HG03575 (cell line): ENCODE results near the gene KLK1.

ENCODE experiments used
- ATAC-seq: cut with Tn5 transposase; IDR thresholded peaks from one replicate; pipeline ENCODE4 v1.9.1; 2021; ENCODE audit not compliant: unreplicated experiment, insufficient number of reproducible peaks, low FRiP score; ENCODE audit errors: extremely low read depth

KLK1 gene

DNA sequence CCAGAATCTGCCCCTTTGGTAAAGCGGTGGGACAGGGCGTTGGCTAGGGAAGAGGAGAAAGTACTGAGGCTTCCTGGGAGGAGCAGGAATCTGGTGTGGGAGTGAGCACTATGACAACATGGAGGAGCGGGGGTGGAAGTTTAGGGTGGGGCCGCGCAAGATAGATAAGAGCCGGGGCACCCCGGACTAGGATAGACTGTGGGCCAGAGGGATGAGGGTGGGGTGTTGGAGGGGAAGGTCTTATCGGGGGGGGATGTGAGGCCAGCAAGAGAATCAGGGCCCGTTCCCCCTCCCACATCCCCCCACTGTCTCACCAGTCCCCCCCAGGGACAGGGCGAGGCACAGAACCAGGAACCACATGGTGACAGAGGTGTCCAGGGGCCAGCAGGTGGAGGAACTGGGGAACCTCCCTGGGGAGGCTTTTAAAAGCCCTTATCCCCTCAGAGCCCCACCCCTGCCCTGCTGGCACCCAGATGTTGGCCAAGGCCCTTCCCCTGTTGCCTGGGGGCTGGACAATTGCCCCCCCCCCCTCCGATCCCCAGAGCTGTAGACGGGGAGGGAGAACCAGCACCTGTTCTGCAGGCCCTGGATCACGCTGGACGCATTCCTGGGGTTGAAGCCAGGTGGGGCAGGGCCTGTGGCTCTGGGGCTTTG lies at the start of gene KLK1:
Gene KLK1 (minus strand): TSS at position 399 of the 654 bp plus-strand sequence. CDS start 39 bp downstream, at position 360.
- no peak for ATAC-seq

DNA sequence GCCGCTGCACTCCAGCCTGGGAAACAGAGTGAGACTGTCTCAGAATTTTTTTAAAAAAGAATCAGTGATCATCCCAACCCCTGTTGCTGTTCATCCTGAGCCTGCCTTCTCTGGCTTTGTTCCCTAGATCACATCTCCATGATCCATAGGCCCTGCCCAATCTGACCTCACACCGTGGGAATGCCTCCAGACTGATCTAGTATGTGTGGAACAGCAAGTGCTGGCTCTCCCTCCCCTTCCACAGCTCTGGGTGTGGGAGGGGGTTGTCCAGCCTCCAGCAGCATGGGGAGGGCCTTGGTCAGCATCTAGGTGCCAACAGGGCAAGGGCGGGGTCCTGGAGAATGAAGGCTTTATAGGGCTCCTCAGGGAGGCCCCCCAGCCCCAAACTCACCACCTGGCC lies 49.5 kb upstream of the KLK1 start, which contains the start of gene KLK2:
Gene KLK2 (plus strand): TSS at position 384 of the 400 bp plus-strand sequence. CDS start 35 bp downstream, outside the sequence.
- ATAC-seq = no peak

DNA sequence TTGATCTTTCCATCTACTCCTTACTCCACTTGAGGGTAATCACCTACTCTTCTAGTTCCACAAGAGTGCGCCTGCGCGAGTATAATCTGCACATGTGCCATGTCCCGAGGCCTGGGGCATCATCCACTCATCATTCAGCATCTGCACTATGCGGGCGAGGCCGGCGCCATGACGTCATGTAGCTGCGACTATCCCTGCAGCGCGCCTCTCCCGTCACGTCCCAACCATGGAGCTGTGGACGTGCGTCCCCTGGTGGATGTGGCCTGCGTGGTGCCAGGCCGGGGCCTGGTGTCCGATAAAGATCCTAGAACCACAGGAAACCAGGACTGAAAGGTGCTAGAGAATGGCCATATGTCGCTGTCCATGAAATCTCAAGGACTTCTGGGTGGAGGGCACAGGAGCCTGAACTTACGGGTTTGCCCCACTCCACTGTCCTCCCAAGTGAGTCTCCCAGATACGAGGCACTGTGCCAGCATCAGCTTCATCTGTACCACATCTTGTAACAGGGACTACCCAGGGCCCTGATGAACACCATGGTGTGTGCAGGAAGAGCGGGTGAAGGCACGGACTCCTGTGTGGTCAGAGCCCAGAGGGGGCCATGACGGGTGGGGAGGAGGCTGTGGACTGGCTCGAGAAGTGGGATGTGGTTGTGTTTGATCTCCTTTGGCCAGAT lies 47.0 kb upstream of the KLK1 start:
- no peak for ATAC-seq

DNA sequence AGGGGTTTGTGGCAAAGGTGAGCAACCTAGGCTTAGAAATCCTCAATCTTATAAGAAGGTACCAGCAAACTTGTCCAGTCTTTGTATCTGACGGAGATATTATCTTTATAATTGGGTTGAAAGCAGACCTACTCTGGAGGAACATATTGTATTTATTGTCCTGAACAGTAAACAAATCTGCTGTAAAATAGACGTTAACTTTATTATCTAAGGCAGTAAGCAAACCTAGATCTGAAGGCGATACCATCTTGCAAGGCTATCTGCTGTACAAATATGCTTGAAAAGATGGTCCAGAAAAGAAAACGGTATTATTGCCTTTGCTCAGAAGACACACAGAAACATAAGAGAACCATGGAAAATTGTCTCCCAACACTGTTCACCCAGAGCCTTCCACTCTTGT lies 45.9 kb upstream of the KLK1 start:
- no peak for ATAC-seq

DNA sequence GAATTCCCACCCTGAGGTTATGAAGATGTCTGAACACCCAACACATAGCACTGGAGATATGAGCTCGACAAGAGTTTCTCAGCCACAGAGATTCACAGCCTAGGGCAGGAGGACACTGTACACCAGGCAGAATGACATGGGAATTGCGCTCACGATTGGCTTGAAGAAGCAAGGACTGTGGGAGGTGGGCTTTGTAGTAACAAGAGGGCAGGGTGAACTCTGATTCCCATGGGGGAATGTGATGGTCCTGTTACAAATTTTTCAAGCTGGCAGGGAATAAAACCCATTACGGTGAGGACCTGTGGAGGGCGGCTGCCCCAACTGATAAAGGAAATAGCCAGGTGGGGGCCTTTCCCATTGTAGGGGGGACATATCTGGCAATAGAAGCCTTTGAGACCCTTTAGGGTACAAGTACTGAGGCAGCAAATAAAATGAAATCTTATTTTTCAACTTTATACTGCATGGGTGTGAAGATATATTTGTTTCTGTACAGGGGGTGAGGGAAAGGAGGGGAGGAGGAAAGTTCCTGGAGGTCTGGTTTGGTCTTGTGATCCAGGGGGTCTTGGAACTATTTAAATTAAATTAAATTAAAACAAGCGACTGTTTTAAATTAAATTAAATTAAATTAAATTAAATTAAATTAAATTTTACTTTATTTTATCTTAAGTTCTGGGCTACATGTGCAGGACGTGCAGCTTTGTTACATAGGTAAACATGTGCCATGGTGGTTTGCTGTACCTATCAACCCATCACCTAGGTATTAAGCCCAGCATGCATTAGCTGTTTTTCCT lies 38.1 kb upstream of the KLK1 start:
- ATAC-seq = no peak

DNA sequence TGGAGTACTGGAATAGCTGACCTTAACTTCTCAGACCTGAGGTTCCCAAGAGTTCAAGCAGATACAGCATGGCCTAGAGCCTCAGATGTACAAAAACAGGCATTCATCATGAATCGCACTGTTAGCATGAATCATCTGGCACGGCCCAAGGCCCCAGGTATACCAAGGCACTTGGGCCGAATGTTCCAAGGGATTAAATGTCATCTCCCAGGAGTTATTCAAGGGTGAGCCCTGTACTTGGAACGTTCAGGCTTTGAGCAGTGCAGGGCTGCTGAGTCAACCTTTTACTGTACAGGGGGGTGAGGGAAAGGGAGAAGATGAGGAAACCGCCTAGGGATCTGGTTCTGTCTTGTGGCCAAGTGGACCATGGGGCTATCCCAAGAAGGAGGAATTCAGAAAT lies 37.4 kb upstream of the KLK1 start:
- no peak for ATAC-seq

DNA sequence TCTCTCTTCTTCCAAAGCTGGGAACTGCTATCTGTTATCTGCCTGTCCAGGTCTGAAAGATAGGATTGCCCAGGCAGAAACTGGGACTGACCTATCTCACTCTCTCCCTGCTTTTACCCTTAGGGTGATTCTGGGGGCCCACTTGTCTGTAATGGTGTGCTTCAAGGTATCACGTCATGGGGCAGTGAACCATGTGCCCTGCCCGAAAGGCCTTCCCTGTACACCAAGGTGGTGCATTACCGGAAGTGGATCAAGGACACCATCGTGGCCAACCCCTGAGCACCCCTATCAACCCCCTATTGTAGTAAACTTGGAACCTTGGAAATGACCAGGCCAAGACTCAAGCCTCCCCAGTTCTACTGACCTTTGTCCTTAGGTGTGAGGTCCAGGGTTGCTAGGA lies 36.3 kb upstream of the KLK1 start:
- ATAC-seq = no peak

DNA sequence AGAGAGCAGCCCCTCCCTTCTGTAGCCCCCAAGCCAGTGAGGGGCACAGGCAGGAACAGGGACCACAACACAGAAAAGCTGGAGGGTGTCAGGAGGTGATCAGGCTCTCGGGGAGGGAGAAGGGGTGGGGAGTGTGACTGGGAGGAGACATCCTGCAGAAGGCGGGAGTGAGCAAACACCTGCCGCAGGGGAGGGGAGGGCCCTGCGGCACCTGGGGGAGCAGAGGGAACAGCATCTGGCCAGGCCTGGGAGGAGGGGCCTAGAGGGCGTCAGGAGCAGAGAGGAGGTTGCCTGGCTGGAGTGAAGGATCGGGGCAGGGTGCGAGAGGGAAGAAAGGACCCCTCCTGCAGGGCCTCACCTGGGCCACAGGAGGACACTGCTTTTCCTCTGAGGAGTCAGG lies 35.3 kb upstream of the KLK1 start:
- no peak for ATAC-seq

DNA sequence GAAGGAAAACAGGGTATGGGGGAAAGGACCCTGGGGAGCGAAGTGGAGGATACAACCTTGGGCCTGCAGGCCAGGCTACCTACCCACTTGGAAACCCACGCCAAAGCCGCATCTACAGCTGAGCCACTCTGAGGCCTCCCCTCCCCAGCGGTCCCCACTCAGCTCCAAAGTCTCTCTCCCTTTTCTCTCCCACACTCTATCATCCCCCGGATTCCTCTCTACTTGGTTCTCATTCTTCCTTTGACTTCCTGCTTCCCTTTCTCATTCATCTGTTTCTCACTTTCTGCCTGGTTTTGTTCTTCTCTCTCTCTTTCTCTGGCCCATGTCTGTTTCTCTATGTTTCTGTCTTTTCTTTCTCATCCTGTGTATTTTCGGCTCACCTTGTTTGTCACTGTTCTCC lies 33.8 kb upstream of the KLK1 start:
- no peak for ATAC-seq

DNA sequence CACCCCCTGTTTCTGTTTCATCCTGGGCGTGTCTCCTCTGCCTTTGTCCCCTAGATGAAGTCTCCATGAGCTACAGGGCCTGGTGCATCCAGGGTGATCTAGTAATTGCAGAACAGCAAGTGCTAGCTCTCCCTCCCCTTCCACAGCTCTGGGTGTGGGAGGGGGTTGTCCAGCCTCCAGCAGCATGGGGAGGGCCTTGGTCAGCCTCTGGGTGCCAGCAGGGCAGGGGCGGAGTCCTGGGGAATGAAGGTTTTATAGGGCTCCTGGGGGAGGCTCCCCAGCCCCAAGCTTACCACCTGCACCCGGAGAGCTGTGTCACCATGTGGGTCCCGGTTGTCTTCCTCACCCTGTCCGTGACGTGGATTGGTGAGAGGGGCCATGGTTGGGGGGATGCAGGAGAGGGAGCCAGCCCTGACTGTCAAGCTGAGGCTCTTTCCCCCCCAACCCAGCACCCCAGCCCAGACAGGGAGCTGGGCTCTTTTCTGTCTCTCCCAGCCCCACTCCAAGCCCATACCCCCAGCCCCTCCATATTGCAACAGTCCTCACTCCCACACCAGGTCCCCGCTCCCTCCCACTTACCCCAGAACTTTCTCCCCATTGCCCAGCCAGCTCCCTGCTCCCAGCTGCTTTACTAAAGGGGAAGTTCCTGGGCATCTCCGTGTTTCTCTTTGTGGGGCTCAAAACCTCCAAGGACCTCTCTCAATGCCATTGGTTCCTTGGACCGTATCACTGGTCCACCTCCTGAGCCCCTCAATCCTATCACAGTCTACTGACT lies 31.2 kb upstream of the KLK1 start, which contains the start of gene KLK3:
Gene KLK3 (plus strand): TSS at position 280 of the 775 bp plus-strand sequence. CDS start 41 bp downstream, at position 321.
- ATAC-seq = no peak

DNA sequence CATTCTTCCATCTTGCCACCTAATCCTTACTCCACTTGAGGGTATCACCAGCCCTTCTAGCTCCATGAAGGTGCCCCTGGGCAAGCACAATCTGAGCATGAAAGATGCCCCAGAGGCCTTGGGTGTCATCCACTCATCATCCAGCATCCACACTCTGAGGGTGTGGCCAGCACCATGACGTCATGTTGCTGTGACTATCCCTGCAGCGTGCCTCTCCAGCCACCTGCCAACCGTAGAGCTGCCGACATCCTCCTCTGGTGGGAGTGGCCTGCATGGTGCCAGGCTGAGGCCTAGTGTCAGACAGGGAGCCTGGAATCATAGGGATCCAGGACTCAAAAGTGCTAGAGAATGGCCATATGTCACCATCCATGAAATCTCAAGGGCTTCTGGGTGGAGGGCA lies 28.0 kb upstream of the KLK1 start:
- ATAC-seq = no peak

DNA sequence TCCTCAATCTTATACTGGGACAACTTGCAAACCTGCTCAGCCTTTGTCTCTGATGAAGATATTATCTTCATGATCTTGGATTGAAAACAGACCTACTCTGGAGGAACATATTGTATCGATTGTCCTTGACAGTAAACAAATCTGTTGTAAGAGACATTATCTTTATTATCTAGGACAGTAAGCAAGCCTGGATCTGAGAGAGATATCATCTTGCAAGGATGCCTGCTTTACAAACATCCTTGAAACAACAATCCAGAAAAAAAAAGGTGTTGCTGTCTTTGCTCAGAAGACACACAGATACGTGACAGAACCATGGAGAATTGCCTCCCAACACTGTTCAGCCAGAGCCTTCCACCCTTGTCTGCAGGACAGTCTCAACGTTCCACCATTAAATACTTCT lies 27.2 kb upstream of the KLK1 start:
- ATAC-seq = no peak

DNA sequence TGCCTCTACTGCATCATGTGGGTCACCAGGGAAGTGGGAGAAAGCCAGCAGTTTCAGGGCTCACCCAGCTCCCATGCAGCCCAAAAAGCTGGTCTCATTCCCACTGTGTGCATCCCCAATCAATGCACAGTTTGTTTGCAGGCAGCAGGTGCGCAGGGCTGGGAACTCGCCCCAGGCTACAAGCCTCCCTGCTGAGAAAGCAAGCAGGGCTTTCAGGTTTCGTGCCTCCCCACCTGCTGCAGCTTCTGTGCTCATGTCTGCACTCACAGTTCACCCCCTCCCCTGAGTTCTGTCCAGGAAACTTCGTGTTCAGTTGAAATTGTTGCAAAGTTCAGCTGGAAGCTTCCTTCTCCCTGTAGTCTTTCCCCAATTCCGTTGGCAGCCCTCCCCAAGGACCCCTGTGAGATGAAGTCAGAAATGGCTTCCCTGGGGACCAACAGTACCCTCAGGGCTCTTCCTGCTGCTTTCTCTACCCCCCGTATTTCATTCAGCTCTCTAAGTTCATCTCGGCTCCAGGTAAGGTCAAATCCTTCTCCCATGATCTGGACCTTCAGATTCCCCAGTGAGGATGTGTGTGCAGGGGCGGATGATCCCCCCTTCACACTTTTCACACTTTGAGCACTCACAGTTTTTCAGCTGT lies 20.8 kb upstream of the KLK1 start:
- ATAC-seq = no peak

DNA sequence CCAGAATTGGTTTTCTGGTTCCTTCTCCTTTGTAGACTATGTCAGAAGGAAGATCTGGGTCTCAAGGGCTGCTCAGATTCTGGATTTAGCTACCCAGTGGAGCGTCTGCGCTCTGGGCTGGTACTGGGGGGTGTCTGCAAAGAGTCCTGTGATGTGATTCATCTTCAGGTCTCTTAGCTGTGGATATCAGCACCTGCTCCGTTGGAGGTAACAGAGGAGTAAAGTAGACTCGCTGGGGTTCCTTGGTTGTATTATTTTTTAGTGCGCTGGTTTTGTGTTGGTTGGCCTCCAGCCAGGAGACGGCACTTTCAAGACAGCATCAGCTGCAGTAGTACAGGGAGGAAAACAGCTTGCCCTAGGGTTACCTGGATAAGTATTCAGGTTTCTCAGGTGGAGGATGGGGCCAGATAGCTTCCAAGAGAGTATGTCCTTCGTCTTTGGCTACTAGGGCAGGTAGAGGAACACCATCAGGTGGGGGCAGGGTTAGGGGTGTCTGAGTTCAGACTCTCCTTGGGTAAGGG lies 20.2 kb upstream of the KLK1 start:
- ATAC-seq = no peak

DNA sequence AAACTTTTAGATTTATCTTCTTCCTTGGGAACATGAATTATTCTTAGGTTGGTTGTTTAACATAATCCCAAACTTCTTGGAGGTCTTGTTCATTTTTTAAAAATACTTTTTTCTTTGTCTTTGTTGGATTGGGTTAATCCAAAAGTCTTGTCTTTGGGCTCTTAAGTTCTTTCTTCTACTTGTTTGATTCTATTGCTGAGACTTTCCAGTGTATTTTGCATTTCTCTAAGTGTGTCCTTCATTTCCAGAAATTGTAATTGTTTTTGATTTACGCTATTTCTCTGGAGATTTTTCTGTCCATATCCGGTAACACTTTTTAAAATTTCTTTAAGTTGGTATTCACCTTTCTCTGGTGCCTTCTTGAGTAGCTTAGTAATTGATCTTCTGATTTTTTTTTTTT lies 19.6 kb upstream of the KLK1 start:
- ATAC-seq = no peak

DNA sequence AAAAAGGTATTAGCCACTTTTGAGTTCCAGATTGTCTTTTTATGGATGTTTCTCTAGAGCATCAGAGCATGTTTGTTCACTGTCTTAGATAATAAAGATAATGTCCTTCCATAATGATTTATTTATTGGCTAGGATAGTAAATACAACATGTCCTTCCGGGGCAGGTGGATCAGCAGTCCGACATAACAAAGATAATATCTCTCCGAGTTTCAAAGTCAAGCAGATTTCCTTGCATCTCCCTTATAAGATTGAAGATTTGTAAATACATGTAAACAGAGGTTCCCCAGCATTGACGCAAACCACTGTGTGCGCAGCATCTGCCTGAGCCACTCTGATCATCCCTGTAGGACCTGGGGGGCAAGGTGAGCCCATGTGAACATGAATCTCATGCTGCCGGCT lies 18.5 kb upstream of the KLK1 start:
- ATAC-seq = no peak

DNA sequence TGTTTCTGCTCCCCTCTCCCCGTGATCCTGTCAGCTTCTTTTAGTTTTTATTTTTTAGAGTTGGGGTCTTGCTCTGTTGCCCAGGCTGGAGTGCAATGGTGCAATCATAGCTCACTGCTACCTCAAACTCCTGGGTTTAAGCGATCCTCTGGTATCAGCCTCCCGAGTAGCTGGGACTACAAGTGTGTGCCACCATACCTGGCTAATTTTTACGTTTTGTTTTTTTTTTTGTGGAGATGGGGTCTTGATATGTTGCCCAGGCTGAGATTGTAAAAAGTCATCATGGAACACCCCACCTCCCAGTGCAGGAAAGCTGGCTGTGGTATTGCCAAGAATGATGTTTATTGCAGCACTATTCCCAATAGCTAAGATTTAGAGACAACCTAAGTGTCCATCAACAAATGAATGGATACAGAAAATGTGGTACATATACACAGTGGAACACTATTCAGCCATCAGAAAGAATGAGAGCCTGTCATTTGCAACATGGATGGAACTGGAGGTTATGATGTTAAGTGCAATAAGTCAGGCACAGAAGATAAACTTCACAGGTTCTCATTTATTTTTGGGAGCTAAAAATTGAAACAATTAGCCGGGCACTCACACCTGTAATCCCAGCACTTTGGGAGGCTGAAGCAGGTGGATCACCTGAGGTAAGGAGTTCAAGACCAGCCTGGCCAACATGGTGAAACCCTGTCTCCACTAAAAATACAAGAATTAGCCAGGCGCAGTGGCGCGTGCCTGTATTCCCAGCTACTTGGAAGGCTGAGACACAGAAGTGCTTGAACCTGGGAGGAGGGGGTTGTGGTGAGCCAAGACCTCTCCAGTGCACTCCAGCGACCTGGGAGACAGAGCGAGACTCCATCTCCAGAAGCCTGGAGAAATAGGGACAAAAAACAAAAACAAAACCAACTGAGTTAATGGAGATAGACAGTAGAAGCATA lies 16.4 kb upstream of the KLK1 start:
- no peak for ATAC-seq

DNA sequence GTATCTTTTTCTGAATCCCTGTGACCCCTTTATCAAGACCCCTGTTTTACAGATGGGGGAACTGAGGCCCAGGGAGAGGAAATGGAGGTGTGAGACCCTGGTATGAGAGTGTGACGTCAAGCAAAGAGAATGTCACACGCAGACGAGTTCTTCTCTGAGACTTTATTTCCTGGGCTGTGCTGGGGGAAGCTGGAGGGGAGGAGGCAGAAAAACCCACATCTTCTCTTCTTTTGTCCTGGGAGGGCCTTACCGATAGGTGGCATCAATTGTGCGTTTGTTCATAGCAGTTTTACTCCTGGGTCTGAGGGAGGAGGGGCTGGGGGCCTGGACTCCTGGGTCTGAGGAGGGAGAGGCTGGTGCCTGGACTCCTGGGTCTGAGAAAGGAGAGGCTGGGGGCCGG lies 14.7 kb upstream of the KLK1 start:
- no peak for ATAC-seq
